ENCODE measurements around the gene FAM78A. TPM values are rescaled to one million over a fixed set of nuclear protein-coding genes. Genes with fewer than 3 reads are reported as not detected.
A peak's percentile ranks its signal among the peaks of the same experiment; 100 is the strongest.

The FAM78A gene
- total RNA-seq, 1 donor from 2014 or later, result 0.73 TPM

- H3K27ac Mint-ChIP-seq (ENCODE audit: unreplicated experiment), result no peak overlapping the region
- H3K9ac ChIP-seq (ENCODE audit: low read length), result no peak overlapping the region
- H3K4me1 Mint-ChIP-seq (ENCODE audit: low read depth, unreplicated experiment), result no peaks in the 10 kb centered on the region
- no peak overlapping the region for H3K4me2 ChIP-seq (ENCODE audit: low read length)
- H3K27me3 ChIP-seq (ENCODE audit: insufficient read depth, low read length), result peaks cover 19% of the 10 kb centered on the region
- peaks cover under 1% of the 10 kb centered on the region for H3K4me1 ChIP-seq (ENCODE audit: insufficient read depth, low read length)
- FAIRE-seq (no peak), DNase-seq (ENCODE audit: low read depth) (no peak)
- no peaks in the 10 kb centered on the region for H3K36me3 ChIP-seq (ENCODE audit: insufficient read depth, low read length)
- H3K27me3 Mint-ChIP-seq (ENCODE audit: low read depth, unreplicated experiment), result peaks cover 30% of the 10 kb centered on the region
- H3K79me2 ChIP-seq (ENCODE audit: insufficient read depth, low read length), result no peaks in the 10 kb centered on the region
- TF ChIP-seq EZH2 (IDR thresholded peaks at IDR 0.05; ENCODE audit: insufficient read depth, low read length) (no peak), CTCF (IDR thresholded peaks at IDR 0.05; ENCODE audit: insufficient read depth, low read depth, low read length) (no peak)
- H3K9me3 Mint-ChIP-seq (ENCODE audit: unreplicated experiment), result no peaks in the 10 kb centered on the region
- H3K27ac ChIP-seq (ENCODE audit: low read depth, low read length), result no peak overlapping the region
- H2AFZ ChIP-seq (ENCODE audit: low read depth, low read length), result no peak overlapping the region
- H3K4me3 ChIP-seq (ENCODE audit: insufficient read depth, low read depth, low read length), result no peak overlapping the region
- no peak overlapping the region for H3K4me3 Mint-ChIP-seq (ENCODE audit: unreplicated experiment)
- H3K9me3 ChIP-seq (ENCODE audit: insufficient read depth, low read depth, low read length), result no peaks in the 10 kb centered on the region
- no peaks in the 10 kb centered on the region for H3K36me3 Mint-ChIP-seq (ENCODE audit: low read depth, unreplicated experiment)
- H4K20me1 ChIP-seq (ENCODE audit: insufficient read depth, low read length), result peaks cover 5% of the 10 kb centered on the region
These were observed 8.5 kb upstream of the FAM78A start for GRCh38 chr9:131284856-131285255.

- Mint-ChIP-seq H3K27ac (ENCODE audit: unreplicated experiment) (no peak overlapping the region), H3K4me1 (ENCODE audit: low read depth, unreplicated experiment) (no peaks in the 10 kb centered on the region), H3K9me3 (ENCODE audit: unreplicated experiment) (no peaks in the 10 kb centered on the region), H3K27me3 (ENCODE audit: low read depth, unreplicated experiment) (peaks cover 43% of the 10 kb centered on the region), H3K4me3 (ENCODE audit: unreplicated experiment) (no peak overlapping the region), H3K36me3 (ENCODE audit: low read depth, unreplicated experiment) (no peaks in the 10 kb centered on the region)
- Histone ChIP-seq H2AFZ (ENCODE audit: low read depth, low read length) (no peak overlapping the region), H3K4me1 (ENCODE audit: insufficient read depth, low read length) (no peaks in the 10 kb centered on the region), H3K4me3 (ENCODE audit: insufficient read depth, low read depth, low read length) (peak overlapping the region; percentile 10), H3K27me3 (ENCODE audit: insufficient read depth, low read length) (peaks cover 26% of the 10 kb centered on the region), H3K79me2 (ENCODE audit: insufficient read depth, low read length) (no peaks in the 10 kb centered on the region), H3K27ac (ENCODE audit: low read depth, low read length) (no peak overlapping the region), H3K9ac (ENCODE audit: low read length) (no peak overlapping the region), H3K36me3 (ENCODE audit: insufficient read depth, low read length) (no peaks in the 10 kb centered on the region), H3K4me2 (ENCODE audit: low read length) (peak overlapping the region; percentile 78), H3K9me3 (ENCODE audit: insufficient read depth, low read depth, low read length) (no peaks in the 10 kb centered on the region), H4K20me1 (ENCODE audit: insufficient read depth, low read length) (peaks cover 5% of the 10 kb centered on the region)
- no peak for TF ChIP-seq EZH2 (IDR thresholded peaks at IDR 0.05; ENCODE audit: insufficient read depth, low read length)
- no peak for TF ChIP-seq CTCF (IDR thresholded peaks at IDR 0.05; ENCODE audit: insufficient read depth, low read depth, low read length)
- DNase-seq (ENCODE audit: low read depth) (peak; percentile 11), FAIRE-seq (no peak)
These were observed 6.5 kb upstream of the FAM78A start for GRCh38 chr9:131282688-131283422.

GRCh38 chr9:131282175-131282574, 5.9 kb upstream of the FAM78A start:
- Histone ChIP-seq H3K27me3 (ENCODE audit: insufficient read depth, low read length) (peaks cover 26% of the 10 kb centered on the region), H4K20me1 (ENCODE audit: insufficient read depth, low read length) (peaks cover 5% of the 10 kb centered on the region), H3K9me3 (ENCODE audit: insufficient read depth, low read depth, low read length) (no peaks in the 10 kb centered on the region), H3K36me3 (ENCODE audit: insufficient read depth, low read length) (no peaks in the 10 kb centered on the region), H3K4me3 (ENCODE audit: insufficient read depth, low read depth, low read length) (no peak overlapping the region), H3K9ac (ENCODE audit: low read length) (no peak overlapping the region), H3K4me2 (ENCODE audit: low read length) (peak overlapping the region; percentile 78), H3K27ac (ENCODE audit: low read depth, low read length) (no peak overlapping the region), H3K79me2 (ENCODE audit: insufficient read depth, low read length) (no peaks in the 10 kb centered on the region), H2AFZ (ENCODE audit: low read depth, low read length) (no peak overlapping the region), H3K4me1 (ENCODE audit: insufficient read depth, low read length) (no peaks in the 10 kb centered on the region)
- no peaks in the 10 kb centered on the region for H3K36me3 Mint-ChIP-seq (ENCODE audit: low read depth, unreplicated experiment)
- H3K4me1 Mint-ChIP-seq (ENCODE audit: low read depth, unreplicated experiment), result no peaks in the 10 kb centered on the region
- TF ChIP-seq EZH2 (IDR thresholded peaks at IDR 0.05; ENCODE audit: insufficient read depth, low read length), result no peak
- no peak for TF ChIP-seq CTCF (IDR thresholded peaks at IDR 0.05; ENCODE audit: insufficient read depth, low read depth, low read length)
- no peak for FAIRE-seq
- no peaks in the 10 kb centered on the region for H3K9me3 Mint-ChIP-seq (ENCODE audit: unreplicated experiment)
- H3K4me3 Mint-ChIP-seq (ENCODE audit: unreplicated experiment), result peak overlapping the region; percentile 65
- H3K27me3 Mint-ChIP-seq (ENCODE audit: low read depth, unreplicated experiment), result peaks cover 43% of the 10 kb centered on the region
- no peak overlapping the region for H3K27ac Mint-ChIP-seq (ENCODE audit: unreplicated experiment)
- DNase-seq (ENCODE audit: low read depth), result no peak

All from astrocyte (in vitro differentiated cells and primary cell).